GM19324 (cell line): ENCODE data around the gene WNT3A.

Experiments
- ATAC-seq: cut with Tn5 transposase; IDR thresholded peaks from one replicate; pipeline ENCODE4 v1.9.1; 2021; ENCODE audit warnings: mild to moderate bottlenecking, moderate library complexity; ENCODE audit not compliant: unreplicated experiment, low FRiP score

WNT3A gene

DNA sequence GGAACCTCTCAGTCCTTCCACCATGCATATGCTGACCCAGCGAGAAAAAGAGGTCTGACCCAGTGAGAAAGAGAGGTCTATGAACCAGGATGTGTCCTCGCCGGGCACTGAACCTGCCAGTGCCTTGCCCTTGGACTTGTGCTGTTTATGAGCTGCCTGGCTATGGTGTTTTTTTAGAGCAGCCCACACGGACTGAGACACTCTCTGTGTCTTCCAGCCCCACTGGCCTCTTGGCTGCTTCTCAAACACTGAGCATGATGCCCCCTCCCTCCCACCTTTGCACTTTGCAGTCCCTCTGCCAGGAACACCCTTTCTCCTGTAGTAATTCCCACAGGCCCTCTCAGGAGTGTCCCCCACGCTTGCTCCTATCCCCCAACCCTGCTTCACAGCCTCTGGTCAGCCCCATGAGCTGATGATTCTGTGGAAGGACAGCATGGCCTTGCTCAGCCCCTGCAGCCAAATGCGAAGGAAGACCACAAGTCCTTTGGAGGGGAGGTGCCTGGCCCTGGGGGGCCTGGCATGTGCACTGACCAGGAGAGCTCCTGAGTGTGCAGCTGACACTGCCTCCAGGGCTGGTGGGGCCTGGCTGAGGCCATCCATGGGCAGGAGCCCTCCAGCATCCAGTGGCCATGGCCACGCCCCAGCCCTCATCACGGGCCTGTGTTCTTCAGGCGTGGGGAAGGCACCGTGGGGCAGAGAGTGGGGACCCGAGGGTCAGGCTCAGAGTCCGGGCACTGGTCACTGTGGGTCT, 23.8 kb downstream of the WNT3A start:
- ATAC-seq = no peak

DNA sequence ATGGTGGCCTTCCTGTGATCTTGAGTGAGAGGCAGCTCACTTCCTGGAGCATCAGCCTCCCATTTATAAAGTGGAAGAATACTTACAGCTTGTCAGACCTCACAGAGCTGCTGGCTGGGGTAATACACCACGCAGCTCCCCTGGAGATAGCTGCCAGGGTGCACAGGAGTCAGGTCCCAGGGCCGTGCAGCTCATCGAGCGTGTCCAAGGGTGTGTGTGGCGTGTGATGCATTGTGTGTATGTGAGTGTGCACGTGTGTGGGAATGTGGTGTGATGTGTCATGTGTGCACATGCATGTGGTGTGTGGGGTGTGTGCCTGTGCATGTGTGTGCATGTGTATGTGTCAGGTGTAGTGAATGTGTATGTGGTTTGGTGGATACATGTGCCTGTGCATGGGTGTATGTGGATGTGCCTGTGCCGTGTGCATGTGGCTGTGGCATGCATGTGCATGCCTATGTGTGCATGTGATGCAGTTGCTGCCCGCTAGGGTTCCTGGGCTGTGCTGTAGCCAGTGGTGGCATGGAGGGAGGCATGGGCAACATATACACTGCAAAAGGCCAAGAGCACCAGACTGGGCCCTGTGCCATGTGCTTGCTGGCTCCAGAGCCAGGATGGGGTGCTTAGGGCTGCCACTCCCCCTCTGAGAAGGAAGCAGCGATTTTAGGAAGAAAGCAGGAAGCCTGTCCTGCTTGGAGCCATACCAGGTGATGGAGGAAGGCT, 24.6 kb downstream of the WNT3A start:
- ATAC-seq = no peak

DNA sequence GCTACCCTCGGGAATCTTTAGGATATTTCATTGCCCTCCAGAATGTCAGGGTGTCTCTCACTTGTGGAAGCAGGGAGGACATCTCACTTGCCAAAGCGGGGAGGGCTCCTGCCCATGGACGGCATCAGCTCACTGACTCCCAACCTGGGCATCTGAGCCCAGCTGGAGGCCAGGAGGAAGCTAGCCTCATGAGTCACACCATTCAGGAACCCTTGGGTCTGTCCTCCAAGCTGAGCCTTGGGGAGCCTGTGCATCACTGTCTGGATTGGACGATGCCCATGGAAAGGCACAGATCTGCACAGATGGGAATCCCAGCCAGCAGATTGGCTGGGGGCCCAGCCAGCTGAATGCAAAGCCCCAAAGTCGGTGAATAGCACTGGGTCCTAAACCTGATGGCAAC, 25.2 kb downstream of the WNT3A start:
- ATAC-seq = no peak

DNA sequence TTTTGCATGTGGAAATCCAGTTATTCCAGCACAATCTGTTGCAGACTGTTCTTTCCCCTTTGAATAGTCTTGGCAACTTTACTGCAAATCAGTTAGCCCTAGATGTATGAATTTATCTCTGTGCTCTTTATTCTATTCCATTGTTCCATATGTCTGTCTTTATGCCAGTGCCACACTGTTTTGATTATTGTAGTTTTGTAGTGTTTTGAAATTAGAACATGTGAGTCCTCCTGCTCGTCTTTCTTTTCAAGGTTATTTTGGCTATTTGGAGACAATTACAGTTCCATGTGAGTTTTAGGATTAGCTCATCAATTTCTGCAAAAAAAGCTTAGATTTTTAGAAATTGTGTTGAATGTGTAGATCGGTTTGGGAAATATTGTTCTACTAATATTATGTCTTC, 26.6 kb downstream of the WNT3A start:
- no peak for ATAC-seq

DNA sequence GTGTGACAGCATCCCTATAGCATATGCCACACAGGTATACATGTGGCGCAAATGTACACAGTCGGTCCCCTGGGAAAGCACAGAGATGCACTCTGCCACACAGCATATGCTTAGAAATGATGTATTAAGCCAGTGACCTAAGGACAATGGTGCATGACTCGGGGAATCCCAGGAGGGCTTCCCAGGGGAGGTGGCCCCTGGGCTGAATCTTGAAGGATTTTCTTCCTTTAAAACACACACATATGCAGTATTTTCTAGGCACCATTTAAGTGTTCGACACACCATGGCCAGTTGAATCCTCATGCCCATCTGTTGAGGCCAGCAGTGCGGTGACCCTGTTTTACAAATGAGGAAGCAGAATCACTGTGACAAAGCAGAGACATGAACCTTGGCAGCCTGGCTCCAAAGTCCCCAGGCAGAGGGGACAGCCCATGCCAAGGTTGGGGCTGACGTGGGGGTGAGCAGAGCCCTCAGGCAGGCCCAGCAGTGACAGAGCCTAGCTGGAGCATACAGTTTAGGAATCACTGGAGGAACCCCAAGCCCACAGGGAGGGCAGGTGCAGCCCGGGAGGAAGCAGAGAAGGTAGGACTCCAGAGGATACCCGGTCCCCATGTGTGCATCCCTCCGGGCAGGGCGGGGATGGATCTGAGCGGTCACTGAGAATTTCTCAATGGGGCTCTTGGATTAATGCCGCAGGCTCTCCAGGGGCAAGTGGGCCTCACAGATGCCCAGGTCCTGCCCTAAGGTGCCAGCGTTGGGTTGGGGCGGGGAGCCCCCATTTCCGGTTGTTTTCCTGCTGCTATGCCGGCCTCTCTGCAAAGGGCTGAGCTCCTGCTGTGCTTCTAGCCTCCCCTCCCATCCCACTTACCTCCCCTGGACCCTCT, 28.4 kb downstream of the WNT3A start:
- no peak for ATAC-seq

DNA sequence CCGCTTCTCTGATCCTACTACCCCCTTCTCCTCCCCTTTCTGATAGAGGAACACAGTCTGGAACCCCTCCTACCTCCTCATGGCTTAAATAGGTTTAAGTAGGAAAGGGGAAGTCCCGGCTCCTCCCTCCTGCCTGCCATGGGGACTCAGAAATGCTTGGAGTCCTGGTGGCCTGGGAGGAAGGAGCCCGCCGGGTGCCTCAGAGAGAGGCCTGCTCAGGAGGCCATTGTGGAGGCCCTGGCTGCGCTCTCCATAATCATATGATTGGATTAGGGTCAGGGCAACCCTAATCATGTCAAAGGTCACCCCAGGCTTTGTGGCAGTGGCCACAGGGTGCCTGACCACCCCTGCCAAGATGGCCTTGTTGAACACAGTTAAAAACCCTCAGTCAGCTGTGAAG, 29.0 kb downstream of the WNT3A start:
- no peak for ATAC-seq

DNA sequence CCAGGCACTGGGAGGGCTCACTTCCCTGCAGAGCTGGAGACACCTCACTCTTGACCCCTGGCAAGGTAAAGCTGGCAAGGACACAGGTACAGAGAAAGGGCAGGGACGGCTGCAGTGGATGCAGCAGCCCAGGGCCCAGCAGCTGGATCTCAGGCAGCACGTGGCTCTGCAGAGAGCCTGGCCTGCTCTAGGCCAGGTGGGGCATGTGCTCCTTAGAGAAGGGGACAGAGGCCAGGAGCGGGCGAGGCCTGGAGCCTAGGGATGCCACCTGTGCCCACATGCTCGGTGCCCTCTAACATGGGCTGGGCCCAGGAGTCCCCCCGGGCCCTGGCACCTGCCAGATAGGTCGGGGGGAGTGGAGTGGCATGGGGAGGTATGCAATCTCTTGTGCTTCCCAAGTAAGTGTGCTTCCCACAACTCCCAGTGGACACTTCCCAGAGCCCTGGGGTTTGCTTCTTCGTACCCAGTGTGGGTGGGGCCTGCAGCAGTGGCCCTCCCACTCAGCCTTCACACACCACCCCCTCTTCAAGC, 30.0 kb downstream of the WNT3A start:
- ATAC-seq = no peak

DNA sequence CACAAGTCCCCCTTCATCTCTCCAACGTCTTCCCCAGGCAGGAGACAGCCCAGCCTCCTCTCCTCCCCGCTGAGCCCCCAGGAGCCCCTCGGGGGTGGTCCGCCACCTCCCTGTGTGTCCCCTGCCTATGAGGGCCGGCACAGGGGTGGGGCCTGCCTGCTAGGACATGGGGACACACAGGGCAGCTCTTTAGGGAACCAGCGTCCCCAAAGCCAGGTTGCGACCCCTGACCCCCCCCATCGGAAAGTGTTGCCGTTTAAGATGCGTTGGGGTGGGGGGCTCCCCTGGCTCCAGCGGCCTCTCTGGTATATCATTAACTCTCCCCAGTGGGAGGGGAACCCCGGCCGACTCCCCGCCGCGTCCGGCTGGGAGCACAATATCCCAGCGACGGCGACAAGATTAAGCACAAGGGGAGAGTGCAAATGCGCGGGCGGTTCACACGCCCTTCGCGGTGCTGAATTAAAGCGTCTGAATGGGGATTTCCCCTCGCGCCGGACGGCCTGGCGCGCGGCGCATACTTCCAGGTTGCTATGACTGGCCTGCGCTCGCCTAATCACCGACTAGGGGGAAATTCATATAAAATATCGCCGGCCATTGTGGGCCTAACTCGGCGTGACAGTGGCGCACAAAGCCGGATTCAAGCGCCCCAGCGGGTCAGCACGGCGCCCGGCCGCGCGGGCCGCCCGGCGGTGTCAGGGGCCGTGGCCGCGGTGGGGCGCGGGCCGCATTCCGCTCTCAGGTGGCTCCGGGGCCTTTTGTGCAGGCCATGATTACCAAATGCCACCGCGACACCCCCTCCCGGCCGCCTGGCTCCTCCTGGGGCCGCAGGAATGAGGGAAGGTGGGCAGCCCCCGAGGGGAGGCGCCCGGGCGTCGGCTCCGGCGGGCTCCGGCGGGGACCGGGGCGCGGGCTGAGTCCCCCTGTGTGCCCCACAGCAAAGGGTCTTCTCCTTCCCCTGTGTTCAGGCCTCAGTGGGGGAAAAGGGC, 30.9 kb downstream of the WNT3A start:
- no peak for ATAC-seq

DNA sequence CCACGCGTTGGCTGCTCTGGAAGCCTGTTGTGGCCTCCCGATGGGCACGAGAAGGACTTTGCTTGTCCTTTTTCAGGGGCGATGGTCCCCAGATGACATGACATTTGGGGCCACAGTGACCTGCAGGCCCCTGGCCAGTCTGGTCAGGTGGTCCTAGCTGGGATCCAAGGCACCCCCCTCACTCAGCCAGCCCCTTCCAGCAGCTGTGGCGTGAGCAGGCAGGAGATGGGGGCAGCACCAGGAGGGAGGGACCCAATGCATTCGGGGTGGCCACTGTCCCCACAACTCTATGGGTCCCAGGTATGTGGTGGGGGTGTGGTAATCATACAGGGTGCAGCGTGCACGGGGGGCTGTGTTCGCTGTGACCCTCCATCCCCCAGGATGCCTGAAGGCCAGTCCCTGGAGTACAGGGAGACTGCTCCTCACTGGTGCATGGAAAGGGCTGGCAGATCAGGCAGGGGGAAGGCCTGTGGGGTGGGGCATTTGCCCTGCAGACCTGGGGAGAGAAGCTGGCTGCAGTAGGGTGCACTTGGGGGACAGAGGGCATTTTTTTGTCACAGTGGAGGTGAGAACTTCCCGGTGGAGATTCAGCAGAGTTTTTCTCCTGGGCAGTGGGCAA, 31.7 kb downstream of the WNT3A start:
- ATAC-seq = no peak

DNA sequence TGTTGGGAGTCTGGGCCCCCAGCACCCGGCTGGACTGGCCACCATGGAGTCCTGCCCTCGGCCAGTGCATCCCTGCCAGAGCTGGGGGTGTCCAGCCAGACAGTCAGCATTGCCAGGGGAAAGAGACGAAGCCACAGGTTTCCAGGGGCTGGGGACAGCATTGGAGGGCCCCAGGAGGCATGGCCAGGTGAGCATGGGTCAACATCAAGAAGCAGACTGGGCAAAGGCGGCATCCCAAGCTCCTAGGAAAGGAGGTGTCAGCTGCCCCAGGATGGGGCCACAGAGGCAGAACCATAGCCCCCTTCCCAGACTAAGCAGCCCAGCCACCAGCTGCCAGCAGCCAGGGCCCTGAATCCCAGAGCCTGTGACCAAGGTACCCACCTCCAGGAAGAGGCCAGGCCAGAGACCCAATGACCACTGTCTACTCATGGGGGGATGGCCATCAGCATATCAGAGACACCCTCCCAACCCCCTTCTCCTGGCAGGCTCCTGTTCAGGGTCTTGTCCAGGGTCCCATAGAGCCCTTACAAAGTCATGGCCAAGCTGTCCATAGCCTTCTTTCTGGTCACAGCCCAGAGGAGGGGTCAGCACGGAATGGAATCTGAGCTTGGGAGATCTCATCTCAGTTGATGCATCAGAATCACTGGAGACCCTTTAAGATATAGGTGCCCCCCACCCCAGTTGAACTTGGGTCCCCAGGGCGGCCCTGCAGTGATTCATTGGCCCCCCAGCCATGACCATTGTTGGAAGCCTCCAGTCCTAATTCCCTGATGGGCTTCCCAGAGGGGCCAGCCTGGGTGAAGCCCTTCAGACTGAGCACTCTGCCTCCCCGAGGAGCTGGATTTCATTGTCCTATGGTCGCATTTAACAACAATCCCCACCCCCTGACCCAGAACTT, 32.5 kb downstream of the WNT3A start:
- no peak for ATAC-seq

DNA sequence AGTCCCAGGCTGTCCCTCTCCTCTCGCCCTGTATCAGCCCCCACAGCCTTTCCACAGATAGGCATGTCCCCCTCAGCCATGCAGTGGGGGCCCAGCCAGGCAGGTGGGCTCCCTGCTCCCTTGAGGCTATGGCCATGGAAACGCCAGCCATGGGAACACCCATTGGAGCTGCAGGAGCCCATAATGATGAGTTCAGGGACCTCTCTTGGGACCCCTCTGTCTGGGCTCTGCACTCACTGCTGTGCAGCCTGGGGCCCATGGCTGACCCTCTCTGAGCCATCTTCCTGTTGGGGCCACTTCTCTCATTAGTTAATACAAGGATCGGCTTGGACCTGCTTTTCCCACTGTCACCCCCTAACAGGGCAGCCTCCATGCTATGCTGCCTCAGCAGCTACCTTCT, 33.2 kb downstream of the WNT3A start:
- no peak for ATAC-seq

DNA sequence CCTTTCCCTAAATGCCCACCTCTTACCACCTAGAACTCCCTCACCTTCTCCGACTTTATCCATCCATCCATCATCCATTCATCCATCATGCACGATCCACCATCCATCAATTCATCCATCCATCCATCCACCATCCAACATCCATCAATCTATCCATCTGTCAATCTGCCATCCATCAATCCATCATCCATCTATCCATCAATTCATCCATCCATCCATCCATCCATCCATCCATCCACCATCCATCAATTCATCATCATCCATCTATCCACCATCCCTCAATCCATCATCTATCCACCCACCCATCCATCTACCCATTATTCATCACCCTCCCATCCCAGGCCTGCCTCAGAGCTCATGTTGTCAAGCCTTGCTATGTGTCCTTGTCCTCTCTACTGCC, 34.5 kb downstream of the WNT3A start:
- ATAC-seq = no peak

DNA sequence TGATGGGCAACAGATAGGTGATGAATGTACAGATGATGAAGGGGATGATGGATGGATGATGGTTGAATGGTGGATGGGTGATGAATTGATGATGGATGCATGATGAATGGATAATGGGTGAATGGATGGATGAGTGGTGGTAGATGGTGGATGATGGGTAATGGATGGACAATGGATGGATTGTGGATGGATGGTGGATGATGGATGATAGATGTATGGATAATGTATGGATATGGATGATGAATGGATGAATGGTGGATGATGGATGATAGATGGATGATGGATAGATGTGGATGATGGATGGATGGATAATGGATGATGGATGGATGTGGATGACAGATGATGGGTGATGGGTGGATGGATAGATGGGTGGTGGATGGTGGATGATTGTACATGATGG, 35.7 kb downstream of the WNT3A start:
- ATAC-seq = no peak

DNA sequence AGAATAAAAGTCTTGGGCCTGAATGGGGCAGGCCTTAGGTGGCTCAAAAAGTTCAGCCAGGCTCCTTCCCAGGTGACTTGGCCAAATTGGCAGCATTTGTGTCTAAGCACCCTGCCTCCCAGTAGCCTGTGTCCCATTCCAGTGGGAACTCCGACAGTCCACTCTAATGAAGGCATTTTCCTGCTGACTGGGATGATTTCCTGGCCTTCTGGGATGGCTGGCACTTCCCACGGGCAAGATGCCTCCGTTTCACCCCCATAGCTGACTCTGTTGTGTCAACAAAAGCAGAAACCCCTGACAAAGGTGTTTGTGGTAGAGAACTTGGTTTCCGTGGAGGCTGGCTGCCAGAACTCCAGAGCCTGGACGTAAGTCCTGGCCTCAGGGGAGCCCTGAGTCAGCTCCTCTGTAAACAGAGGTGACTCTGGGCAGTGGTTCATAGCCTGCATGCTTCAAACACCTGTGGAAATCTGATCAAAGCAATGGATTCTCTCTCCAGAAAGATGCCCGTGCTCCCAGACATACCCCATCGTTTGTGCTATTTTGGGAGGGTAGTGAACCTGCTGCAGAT, 36.6 kb downstream of the WNT3A start:
- no peak for ATAC-seq

DNA sequence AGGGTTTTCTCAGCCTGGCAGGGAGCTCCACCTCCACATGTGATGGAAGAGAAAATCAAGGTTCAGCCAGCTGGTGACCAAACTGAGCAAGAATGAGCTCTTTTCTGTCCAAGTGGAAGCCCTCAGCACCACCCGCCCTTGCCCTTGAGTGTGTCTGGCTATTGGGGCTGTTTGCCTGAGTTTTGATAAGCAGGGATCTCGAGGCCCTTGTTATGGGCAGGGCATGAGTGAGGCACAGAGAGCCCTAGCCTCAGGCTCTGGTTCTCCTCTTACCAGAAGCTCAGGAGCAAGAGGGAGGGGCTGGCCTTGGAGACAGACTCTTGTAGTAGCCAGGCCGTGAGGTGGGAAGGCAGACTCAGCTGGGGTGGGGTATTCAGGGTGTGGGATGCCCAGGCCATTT, 38.2 kb downstream of the WNT3A start:
- no peak for ATAC-seq

DNA sequence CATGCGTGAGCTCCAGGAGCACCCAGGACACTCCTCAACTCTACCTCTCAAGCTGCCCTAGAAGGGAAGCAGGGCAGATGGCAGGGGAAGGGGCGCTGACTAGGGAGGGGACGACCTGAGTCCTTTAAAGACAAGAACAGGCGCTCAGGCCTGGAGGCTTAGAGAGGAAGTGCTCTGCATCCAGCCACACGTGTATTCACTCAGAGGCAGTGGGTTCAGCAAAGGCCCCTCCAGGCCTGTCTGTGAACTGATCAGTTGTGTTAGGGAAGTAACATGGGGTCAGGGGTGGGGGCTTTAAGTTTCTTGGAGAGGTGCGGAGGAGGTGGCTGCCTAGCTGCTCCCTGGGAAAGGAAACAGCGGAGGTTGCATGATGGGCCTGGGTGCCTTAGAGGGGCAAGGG, 38.6 kb downstream of the WNT3A start:
- ATAC-seq = no peak

DNA sequence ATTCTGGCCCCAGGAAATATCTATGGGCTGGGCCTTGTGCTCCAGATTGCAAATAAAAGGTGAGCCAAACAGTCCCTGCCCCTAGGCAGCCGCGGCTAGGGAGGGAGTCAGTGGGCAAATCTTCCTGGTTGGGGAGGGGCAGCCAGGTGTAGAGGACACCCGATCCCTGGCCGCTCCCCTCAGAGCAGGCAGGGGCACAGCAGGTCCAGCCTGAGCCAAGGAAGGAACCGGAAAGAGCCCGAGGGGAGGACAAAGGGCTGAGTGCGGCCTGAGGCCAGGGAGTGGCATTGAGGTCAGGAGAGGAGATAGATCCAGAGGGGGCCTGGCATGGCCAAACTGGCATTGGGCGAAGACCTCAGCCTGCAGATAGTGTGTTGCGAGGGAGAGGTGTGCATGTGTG, 39.1 kb downstream of the WNT3A start:
- ATAC-seq = no peak
